Measurements from ENCODE around the gene CDH23.

DNA sequence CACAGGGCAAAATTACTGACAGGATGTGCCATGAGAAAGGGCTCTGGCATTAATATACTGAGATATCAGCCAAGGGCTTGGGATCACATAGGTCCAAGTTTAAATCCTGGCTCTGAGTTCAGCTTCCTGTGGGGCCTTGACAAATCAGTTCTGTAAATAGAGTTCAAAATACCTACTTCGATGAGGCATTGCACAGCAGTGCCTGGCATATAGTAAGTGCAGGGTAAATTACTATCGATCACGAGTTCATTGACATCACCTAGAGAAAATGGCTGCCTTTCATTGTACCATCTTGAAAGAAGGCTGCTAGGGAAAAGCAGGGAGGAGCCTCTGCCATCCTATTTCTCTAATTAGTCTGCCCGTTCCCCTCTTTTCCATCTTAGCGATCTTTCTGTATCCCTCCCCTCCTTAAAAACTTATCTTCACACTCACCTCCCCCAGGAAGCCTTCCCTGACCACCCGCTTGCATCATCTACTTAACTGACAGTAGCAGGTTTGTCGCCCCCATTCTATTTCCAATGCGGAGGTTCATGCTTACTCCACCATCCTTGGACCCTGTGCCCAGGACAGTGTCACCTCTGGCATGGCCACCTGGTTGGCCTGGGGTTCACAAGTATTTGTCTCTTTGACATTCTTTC is 198.3 kb downstream of the CDH23 start:
- no peak for TF ChIP-seq POLR2AphosphoS5 (IDR thresholded peaks at IDR 0.05)
- no peak for TF ChIP-seq CTCF (IDR thresholded peaks at IDR 0.05)
